Lower leg skin (tissue), 3 donors: ENCODE measurements around the gene DOCK11.

Source experiments
- POLR2A ChIP-seq, 2 donors: fragments of 450-650 bp; IDR thresholded peaks; one replicate each; pipeline ENCODE4 v1.6.1; 2016 to 2017; ENCODE audit warnings: antibody characterized with exemption in 2 of 2, mild to moderate bottlenecking in 1 of 2, moderate library complexity in 1 of 2
- TF ChIP-seq, protein P1 (sequence below), 3 donors: fragments of 450-650 bp; IDR thresholded peaks; one replicate each; pipeline ENCODE4 v1.5.1; 2016; ENCODE audit warnings: antibody characterized with exemption in 3 of 3, mild to moderate bottlenecking in 3 of 3, moderate library complexity in 2 of 3

DNA sequence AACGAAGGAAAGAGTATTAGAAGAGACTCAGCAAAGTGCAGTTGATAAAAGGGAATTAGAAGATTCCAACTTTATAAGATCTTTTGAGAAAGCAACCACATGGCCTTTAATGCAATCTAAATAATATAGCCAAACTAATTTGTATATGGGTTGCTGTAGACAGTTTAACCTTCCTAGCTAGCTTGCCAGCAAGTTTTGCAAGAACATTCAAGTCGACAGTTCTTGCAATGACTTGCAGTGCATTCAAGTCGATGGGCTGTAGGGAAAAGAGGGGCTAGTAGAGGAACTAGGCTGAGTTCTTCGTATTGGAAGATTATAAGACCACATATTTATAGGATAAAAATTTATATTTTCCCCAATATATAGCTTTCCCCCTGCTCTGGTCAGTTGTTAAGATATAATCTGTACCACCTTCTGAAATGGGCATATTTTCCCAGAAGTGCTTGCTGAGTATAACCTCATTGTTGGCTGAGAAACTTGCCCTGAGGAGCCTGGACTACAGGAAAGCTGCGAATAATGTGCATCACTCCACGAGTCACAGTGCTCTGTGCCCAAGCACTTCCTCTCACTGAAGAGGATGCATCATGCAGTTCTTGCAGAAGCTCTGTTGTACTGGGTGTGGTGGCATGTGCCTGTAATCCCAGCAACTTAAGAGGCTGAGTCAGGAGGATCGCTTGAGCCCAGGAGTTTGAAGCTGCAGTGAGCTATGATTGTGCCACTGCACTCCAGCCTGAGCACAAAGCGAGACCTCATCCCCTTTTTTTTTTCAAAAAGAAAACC lies 56.7 kb downstream of the DOCK11 start:
- TF ChIP-seq, protein P1, sequence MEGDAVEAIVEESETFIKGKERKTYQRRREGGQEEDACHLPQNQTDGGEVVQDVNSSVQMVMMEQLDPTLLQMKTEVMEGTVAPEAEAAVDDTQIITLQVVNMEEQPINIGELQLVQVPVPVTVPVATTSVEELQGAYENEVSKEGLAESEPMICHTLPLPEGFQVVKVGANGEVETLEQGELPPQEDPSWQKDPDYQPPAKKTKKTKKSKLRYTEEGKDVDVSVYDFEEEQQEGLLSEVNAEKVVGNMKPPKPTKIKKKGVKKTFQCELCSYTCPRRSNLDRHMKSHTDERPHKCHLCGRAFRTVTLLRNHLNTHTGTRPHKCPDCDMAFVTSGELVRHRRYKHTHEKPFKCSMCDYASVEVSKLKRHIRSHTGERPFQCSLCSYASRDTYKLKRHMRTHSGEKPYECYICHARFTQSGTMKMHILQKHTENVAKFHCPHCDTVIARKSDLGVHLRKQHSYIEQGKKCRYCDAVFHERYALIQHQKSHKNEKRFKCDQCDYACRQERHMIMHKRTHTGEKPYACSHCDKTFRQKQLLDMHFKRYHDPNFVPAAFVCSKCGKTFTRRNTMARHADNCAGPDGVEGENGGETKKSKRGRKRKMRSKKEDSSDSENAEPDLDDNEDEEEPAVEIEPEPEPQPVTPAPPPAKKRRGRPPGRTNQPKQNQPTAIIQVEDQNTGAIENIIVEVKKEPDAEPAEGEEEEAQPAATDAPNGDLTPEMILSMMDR (IDR thresholded peaks at IDR 0.05) = no peak
- no peak for TF ChIP-seq POLR2A (IDR thresholded peaks at IDR 0.05)
